Activated CD8-positive, alpha-beta memory T cell treated with anti-CD3 and anti-CD28 coated beads, Interleukin-2, amount 50 U/mL, for 48 hours (primary cell): ENCODE results near the gene PRR23E.

Experiments used
- DNase-seq: peaks from one replicate; pipeline ENCODE4 v3.0.0-alpha.2; 2020

PRR23E gene

DNA sequence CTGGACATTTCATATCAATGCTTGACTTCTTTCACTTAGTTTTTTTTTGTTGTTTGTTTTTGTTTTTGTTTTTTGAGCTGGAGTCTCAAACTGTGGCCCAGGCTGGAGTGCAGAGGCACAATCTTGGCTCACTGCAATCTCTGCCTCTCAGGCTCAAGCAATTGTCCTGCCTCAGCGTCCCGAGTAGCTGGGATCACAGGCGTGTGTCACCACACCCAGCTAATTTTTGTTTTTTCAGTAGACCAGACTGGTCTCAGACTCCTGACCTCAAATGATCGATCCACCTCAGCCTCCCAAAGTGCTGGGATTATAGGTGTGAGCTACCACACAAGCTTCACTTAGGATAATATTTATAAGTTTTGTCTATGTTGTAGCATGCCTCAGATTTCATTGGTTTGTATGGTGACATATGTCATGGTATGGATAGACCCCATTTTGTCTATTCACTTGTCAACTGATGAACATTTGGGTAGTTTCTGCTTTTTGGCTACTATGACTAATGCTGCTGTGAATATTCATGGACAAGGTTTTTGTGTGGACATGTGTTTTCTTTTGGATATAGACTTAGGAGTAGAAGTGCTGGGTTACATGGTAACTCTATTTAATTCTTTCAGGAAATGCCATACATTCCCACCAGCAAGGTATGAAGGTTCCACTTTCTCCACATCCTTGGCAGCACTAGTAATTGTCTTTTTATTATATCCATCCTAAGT, 6.8 kb upstream of the PRR23E start:
- no peak for DNase-seq

DNA sequence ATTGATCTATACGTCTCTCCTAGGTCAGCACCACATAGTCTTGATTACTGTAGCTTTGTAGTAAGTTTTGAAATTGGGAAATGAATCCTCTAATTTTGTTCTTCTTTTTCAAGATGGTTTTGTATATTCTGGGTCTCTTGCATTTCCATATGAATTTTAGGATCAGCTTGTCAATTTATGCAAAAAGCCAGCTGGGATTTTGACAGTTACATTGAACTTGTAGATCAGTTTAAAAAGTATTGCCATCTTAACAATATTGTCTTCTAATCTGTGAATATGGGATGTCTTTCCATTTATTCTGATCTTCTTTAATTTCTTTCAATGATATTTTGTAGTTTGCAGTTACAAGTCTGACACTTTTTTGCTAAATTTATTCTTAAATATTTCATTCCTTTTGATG, 5.6 kb upstream of the PRR23E start:
- no peak for DNase-seq

DNA sequence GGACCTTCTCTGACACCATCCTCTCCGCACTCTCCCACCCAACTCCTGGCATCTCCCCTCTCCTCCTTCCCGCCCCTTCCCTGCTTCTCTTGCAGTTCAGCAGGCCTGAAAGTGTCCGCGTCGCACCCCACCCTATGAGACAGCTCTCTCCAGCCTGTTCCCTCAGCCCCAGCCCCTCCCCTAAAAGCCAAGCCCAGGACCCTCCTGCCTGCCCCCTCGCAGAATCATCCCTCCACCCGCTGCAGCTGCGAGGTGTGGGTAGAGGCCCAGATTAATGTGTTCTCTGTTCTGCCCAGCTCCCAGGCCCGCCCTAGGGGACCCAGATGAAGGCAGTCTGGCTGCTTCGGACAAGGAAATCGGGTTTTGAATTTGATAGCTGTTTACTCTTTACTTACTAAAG, 410 bp downstream of the PRR23E start:
- no peak for DNase-seq

DNA sequence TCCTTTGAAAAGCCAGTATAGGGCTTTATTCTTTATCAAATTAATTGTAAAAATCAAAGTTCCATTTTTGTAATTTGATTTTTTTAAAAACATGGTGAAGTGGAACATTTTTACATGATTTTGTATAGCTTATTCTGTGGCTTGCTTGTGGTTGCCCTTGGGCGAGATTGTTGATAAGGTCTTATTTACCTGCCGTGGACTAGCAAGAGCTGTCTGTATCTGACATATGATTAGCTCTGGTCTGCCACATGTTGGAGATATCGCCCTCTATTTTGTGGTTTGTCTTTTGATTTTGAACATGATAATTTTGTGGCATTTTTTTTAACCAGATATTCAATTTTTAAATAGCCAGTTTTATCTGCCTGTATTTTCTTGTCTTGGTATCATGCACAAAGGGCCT, 844 bp downstream of the PRR23E start:
- DNase-seq, result no peak

DNA sequence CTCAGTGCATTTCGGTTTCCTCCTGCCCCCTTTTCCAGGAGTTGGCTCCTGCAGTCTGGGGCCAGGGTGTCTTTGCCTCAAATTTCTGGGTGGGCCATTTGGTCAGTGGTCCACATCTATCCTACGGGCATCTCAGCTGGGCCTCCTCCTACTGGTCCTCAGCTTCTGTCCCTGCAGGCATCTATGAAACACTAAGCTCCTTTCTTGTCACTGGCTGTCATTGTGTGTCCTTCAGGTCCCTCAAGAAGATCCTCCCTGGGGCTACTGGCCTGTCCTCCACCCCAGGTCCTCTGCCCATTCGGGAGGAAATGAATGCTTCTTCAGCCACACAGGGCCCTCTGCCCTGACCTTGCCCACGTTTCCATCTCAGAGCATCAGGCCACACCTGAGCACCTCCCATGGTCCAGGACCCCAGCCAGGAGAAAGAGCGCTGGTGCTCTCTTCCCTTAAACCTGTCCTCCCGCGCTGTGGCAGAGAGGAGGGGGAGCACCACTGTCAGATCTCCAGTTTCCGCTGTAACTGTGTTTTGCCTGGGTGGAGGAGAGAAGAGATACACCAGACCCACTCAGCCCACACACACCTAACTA, 1.8 kb downstream of the PRR23E start:
- no peak for DNase-seq

DNA sequence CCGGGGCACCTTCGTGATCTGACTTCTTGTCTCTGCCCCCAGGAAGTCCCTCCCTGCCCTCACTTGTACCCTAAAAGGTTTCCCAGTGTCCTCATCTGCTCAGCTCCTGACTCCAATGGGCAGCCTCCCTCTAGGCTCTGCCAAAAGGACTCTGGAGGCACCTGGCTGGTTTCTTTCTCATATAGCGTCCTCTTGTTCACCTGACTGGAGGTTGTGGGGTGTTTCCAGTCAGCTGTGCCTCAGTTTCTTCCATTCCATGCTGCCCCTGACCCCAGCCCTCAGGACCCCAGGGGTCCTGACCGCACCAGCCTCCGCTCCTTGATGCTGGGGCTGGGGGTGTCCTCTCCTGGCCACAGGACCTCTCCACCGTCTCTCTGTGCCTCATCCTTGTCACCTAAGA, 2.5 kb downstream of the PRR23E start:
- DNase-seq, result no peak

DNA sequence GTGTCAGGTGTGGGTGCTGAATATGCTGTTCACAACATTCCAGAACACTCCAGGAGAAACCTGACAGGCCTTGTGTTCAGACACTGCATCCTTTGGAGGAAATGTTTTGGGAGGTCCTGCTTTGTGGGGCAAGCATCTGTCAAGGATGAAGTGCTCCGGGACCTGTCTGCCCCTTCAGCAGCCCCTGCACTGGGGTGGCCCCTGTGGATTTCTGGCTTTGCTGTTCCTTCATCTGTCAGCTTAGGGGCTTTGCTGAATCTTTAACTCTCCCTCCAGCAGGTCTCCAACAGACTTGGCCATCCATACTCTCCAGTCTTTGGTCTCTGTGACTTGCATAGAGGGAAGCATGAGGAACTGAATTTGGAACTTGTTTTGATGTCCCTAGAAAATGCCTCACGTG, 3.1 kb downstream of the PRR23E start:
- no peak for DNase-seq

DNA sequence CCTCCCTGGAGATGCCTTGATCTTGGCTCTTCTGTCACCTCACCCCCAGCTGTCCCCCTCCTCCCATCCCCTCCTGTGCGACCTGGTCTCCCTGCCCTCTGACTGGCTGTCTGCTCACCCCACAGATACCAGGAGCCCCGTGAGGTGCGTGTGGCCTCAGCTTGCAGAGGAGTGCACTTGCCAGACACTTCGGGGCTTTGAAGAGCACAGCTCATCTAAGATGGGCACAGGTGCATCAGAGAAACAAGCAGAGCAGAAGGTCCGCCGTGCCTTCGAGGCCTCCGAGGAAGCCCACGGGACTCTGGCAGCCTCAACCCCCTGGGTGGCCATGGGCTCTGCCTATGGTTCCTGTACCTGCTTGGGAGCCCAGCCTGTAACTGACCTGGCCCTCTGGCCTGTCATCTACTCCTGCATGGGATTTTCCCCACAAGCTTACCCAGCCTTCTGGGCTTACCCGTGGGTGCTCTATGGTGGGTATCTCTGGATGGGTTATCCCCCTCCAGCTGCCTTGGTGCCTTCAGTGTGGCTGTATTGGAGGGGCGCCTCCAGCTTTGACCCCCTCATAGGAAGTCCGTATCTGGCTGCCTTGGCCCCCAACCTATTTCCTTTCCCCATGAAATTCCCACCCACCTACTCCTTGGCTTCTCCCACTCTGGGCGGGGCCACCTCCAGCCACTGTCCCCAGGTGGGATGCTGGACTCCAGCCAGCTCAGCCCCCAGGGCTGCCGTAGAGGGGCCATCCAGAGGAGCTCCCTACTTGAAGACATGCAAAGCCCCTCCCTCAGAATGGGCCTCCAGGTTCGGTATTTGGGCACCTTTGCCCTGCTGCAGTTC, 3.8 kb downstream of the PRR23E start:
- no peak for DNase-seq

DNA sequence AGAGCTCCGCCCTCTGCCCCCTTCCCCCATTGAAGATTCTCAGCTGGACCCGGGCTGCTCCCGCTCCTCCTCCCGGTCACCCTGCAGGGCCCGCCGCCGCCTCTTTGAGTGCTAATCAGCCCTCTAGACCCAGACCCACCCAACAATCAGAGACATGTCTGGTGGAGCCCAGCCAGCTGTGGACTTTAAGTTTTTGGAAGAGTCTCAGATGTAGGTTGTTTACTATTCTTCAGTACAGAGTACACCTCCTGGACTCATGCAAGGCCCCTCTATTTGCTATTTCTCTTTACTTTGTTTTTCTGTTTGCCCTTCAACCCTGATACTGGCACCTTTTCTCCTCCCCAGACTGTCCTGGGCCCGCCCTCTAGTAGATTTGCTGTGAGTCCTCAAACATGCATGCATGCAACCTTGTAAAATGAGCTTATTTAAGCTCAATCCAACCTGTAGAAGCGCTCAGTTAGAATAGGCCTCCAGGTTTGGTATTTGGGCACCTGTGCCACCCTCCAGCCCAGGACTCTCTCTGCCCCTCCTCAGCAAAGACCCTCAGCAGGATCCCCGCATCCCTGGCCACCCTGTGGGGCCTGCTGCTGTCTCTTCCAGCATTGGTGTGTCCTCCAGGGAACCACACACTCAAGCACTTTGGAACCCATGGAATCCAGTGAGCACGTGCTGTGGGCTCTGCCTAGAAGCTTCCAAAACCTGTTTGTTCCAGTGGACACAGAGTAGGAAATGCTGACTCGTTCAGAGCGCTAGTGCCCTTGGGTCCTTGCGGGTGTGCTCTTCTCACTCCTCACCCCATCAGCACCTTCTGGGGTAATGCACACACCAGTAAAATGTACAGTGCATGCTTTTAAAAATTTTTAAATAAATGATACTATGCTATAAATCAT, 4.6 kb downstream of the PRR23E start:
- no peak for DNase-seq

DNA sequence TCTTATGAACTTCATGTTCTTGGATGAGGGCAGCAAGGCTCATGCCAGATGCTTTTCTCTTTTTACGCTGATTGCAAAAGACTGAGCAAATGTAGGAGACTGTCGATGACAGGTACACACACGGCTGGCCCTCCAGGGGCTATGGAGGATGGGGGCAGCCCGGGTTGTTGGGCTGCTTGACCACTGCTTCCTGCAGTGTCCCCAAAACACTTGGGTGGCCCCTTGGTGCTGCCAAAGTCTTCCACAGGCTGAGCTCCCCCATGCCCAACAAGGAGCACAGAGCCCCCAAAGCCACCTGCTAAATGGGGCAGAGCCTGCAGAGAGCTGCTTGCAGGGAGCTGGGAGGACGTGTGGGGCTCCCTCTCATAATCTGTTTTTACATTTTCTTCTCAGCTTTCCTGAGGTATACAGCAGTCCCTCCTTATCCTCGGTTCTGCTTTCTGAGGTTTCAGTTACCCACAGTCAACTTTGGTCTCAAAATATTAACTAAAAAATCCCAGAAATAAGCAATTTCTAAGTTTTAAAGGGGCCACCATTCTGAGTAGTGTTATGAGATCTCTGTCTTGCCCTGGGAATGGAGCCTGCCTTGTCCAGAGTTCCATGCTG, 7.3 kb downstream of the PRR23E start:
- DNase-seq, result no peak

DNA sequence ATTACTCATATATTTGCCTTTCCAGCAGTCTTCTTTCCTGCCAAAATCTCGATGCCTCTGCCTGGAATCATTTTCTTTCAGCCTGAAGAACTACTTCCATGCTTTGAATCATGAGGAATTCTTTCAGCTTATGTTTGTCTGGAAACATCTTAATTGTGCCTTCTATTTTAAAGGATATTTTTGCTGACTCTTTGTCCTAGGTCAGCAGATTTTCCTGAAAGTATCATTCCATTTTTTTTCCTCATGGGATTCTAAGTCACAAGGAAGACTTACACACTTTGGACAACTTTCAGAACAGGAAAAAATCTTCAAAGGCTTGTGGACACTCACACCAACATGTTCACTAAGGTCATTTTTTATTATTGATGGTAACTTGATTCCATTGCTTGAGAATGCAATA, 10.1 kb downstream of the PRR23E start:
- DNase-seq, result no peak

DNA sequence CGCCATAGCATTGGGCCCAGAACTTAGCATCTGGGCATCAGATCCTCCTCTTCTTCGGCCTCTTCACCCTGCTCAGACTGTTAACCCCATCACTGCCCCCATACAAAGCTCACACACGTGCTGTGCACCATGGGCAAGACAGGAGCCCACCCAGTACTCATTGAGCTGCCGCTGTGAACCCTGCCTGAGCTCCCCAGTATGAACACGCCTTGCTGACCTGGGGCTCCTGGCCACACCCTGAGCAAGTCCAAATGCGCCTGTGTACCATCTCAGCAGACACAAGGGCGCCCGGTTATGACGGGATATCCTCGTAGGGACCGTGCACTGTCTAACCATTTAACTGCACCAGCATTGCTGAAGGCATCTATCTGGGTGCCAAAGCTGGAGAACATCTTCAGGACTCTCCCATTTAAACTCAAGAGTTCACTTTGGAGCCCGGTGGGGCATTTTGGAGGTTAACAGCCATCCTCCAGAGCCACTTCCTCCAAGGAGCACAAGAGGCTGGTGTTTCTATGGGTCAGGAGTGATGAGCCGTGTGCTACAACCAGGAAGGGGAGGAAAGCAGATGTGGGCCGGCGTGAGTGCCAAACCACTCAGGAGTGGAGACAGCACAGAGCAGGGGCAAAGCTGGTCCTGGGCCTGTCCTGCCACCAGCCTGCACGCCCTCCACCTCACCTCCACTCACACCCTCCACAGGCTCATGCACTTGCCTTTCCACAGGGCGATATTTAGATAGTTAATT, 12.1 kb downstream of the PRR23E start:
- DNase-seq, result no peak

DNA sequence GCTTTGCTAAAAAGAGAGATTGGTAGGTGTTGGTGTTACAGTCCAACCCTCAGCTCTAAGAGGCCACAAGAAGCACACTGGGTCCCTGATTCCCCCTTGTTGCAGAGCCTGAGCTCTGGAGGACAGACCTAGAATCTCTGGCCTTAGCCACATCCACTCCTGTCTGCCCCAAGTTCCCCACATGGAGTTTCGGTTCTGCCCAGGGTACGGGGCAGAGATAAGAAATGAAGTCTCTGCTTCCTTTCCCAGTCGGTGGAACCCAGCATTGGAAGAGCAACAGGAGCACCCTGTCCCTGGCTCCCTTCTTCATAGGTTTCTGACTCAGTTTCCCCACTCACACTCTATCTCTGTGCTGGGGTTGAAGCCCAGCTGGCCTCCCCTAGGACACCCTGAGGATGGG, 13.2 kb downstream of the PRR23E start:
- DNase-seq, result no peak

DNA sequence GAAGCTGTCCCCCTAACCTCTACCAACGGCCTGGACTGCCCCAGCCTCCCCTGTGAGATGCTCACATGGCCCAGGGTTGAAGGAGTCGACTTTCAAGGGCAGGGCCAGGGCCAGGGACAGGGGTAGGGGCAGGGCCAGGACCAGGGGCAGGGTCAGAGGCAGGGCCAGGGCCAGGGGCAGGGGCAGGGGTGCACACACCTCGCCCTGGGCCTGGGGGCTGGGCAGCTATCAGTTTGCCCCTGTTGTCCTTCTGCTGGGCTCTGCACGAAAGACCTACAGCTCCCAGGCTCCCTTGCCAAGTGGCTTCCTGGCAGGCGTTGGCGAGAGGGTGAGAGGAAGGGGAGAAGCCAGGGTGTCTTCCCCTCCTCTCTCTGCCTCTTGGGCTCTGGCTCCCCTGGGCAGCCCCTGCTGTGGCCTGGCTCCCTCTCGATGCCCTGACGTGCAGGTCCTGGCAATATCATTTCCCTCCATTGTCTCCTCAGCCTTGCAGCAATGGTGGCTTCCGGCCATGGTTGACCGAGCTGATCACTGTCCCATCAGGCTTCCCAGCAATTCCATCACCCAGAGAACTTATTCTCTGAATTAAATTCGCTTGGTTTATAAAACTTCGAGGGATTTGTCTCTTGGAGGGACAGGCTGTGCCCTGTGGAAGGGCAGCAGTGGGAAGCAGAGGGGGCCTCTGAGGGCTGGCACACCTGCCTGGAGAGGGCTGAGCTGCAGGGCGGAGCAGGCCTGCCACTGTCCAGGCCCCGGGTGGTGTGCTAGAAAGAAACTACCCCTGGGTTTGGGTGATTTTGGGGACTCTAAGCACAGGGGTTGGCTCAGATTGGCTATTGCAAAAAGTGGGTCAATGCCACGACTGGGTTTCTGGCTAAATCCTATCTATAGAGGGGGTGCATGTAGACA, 13.9 kb downstream of the PRR23E start:
- no peak for DNase-seq

DNA sequence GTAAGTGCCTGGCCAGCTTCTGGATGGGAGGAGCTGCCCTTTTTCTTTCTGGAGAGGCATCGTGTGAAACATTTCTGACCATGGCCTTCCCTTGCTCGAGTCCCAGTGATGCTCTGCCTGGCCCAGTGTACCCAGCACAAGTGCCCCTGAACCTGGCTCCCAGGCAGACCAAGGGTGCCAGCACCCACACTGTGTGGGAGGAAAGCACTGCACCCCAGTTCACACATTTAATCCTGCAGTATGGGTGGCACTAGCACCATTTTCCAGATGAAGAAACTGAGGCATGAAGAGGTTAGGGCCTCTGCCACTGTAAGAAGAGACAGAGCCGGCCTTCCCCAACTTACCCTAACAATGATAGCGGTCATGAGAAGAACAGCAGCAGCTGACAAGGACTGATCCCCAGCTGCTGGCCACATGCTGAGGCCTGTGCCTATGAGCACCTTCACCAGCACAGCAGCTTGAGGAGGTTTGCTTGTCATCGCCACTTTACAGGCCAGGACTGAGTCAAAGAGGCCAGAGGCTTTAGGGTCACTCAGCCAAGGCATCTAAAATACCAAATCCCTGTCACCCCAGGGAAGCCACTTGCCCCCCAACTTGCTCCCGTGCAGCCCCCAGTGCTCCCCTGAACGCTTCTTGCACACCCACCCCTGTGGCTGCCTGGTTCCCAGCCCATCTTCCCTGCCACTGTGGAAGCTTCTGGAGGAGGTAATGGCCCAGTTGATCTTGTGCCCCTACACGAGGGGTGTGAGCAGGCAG, 15.0 kb downstream of the PRR23E start:
- no peak for DNase-seq

DNA sequence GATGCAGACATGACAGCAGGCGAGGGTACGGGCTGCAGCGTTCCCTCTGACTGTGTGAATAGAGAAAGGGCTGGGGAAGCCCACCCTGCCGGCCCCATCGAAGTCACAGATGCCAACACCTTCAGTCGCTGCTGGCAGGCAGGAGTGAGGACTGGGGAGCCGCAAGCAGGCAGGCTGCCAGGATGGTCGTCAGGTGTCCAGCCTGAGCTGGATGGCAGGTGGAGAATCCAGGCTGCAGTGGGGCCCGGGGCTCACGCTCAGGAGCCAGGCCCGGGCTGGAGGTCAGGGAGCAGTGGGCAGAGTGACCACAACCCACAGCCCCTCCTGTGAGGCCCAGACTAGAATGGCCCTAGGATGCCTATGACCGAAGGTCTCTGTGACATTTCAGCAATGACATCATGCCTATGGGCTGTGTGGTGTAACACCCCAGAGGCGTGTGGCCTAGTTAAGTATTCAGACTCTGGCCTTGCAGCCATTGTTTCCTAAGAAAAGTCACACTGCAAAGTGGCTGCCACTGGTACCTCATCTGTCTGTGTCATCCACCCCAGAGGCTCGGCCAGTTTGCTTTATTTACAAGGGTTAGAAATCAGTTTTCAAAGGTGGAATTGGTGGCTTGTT, 15.7 kb downstream of the PRR23E start:
- DNase-seq, result no peak

DNA sequence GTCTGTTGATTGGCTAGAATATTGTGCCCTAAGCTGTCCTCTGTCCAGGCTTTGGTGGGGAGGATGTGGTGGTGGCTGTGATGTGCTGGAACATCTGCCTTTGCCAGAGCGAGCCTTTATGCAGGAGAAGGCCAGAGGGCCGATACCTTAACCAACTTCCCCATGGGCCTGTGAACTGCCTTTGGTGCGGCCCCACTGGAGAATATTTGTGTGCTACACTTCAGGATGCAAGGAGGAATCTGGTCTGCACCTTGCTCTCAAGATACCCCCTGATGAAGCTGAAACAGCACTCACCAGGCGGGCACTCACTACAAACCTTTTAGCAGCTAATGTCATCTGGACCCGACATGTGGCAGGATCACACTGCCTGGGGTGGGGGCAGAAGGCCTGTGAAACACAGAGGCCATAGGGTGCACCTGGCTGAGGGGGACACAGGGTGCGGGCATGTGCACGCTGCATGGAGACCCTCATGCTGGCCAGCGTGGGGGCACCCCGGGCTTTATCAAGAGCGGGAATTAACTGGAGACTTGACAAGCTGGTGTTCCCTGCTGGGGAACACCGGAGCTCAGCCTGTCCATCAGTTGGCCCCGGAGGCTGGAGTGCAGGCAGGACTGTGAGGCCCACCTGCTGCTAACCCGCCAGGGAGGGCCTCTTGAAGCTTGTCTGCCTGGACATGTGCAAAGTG, 16.4 kb downstream of the PRR23E start:
- no peak for DNase-seq

DNA sequence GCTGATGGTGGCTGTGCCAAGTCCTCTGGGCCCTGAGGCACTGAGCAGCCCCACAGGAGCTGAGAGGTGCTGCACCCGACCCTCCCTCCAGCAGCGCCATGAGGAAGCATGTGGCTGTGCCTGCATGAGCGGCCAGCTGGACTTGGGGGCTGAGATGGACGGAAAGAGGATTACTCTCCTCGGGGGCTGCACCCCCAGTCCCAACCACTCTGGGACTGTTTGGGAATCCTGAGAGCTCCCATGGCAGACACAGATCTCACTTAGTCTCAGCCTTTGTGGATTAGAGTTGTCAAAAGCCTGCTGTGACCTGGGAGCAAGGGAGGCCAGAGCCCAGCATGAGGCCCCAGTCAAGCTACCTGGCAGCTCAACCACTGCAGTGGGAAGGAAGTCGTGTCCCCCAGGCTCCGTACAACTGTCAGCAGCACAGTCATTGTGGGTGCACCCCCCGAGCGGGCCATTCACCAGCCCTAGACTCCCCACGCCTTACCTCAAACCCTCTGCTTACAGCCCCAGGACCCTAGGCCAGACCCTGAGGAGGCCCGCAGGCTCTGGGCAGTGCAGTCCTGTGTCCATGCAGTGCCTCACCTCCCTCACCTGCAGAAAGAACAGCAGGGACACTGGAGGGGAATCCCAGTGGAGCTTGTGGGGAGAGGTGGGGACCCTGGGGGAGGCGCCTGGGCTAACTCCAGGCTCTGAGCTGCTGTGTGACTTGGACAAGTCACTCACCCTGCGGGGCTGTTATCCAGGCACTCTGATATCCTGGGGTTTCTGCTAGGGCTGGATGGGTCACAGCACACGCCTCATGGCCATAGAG, 17.1 kb downstream of the PRR23E start:
- no peak for DNase-seq
